NB4 (cell line): ENCODE measurements around the gene CD300LB.
"Not testable (repeated sequence)": the region's sequence is repeated elsewhere in the genome, so short reads cannot be mapped to it uniquely, and the experiment has no call there.

Experiments used
- DNase-seq: peaks from one replicate; pipeline ENCODE4 v3.0.0; 2010; ENCODE audit warnings: low read depth
- H3K4me3 ChIP-seq: one replicate; pipeline ENCODE4 v1.5.1; 2011; ENCODE audit warnings: mild to moderate bottlenecking, low read depth, low read length, moderate library complexity
- CTCF ChIP-seq: IDR thresholded peaks from one replicate; pipeline ENCODE4 v1.5.1; 2012; ENCODE audit warnings: low read depth, low read length
- MAX ChIP-seq: IDR thresholded peaks from 2 replicates; pipeline ENCODE4 v1.6.1; 2011; ENCODE audit warnings: low read depth, low read length
- MYC ChIP-seq: IDR thresholded peaks from 2 replicates; pipeline ENCODE4 v1.6.1; 2011; ENCODE audit warnings: low read depth, low read length
- POLR2A ChIP-seq: IDR thresholded peaks from 2 replicates; pipeline ENCODE4 v1.6.1; 2011; ENCODE audit warnings: mild to moderate bottlenecking; ENCODE audit not compliant: insufficient read length; ENCODE audit errors: extremely low read depth

CD300LB gene

GRCh38 chr17:74531231-74531761 lies at the start of gene CD300LB:
CD300LB (minus strand) TSS chr17:74531475; CDS start chr17:74531350, 125 bp downstream.
- TF ChIP-seq CTCF, result no peak
- no peak for TF ChIP-seq POLR2A
- no peak for TF ChIP-seq MYC
- no peak for TF ChIP-seq MAX
- H3K4me3 ChIP-seq, result peak within 1 kb of the TSS; percentile 82
- peak; percentile 44 for DNase-seq

- H3K4me3 ChIP-seq, result no peak overlapping the region
- no peak for TF ChIP-seq POLR2A
- TF ChIP-seq MAX, result no peak
- no peak for TF ChIP-seq CTCF
- TF ChIP-seq MYC, result no peak
- peak; percentile 70 for DNase-seq
These were observed 48.6 kb upstream of the CD300LB start for GRCh38 chr17:74579900-74580299.

- H3K4me3 ChIP-seq, result no peak overlapping the region
- no peak for DNase-seq
- TF ChIP-seq CTCF, result no peak
- no peak for TF ChIP-seq POLR2A
- no peak for TF ChIP-seq MAX
- no peak for TF ChIP-seq MYC
These were observed 47.7 kb upstream of the CD300LB start for GRCh38 chr17:74578979-74579378.

- DNase-seq, result no peak
- no peak overlapping the region for H3K4me3 ChIP-seq
- no peak for TF ChIP-seq CTCF
- no peak for TF ChIP-seq MYC
- TF ChIP-seq MAX, result no peak
- no peak for TF ChIP-seq POLR2A
These were observed 43.3 kb upstream of the CD300LB start for GRCh38 chr17:74574489-74575142.

GRCh38 chr17:74573635-74574034 lies 42.4 kb upstream of the CD300LB start:
- not testable (repeated sequence) for H3K4me3 ChIP-seq, DNase-seq

GRCh38 chr17:74573169-74573568 lies 41.9 kb upstream of the CD300LB start:
- no peak overlapping the region for H3K4me3 ChIP-seq
- no peak for DNase-seq
- no peak for TF ChIP-seq CTCF
